Measurements from ENCODE around the gene HSD3B7.
A peak's percentile ranks its signal among the peaks of the same experiment; 100 is the strongest.

DNA sequence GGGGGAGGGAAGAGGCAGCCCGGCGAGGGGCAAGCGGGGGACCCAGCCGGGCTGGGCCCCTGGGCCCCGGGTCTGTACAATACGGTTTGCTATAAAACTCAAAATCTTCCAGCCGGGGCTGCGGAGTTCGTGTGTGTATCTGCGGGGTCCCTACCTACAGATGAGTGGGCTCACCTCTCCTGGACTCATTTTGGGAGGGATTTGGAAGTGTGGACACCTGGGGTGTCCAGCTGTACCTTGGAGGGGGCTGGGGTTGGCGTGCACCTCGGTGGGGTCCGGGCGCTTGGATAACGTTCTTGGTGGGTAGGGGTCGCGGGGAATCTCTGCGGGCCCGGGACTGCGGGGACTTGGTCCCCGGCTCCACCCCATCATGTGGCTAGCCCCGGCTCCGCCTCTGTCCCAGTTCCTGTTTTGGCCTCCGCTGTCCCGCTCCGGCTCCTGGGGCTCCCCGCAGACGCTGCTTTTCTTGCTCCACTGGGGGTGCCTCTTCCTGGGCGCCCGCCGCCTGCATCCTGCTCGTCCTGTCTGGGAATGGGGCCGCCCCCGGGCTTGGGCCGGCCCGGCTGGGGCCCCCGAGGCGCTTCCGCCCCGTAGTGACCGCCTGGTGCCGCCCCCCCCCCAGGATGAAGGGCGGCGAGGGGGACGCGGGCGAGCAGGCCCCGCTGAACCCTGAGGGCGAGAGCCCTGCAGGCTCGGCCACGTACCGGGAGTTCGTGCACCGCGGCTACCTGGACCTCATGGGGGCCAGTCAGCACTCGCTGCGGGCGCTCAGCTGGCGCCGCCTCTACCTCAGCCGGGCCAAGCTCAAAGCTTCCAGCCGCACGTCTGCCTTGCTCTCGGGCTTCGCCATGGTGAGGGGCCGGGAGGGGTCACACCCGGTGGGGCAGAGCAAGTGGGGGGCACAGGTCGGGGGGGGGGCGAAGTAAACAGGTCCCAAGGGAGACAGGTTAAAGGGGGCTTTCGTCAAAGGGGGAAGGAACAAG lies 36.0 kb upstream of the HSD3B7 start, which contains the start of gene ORAI3:
- TF ChIP-seq, protein P1, sequence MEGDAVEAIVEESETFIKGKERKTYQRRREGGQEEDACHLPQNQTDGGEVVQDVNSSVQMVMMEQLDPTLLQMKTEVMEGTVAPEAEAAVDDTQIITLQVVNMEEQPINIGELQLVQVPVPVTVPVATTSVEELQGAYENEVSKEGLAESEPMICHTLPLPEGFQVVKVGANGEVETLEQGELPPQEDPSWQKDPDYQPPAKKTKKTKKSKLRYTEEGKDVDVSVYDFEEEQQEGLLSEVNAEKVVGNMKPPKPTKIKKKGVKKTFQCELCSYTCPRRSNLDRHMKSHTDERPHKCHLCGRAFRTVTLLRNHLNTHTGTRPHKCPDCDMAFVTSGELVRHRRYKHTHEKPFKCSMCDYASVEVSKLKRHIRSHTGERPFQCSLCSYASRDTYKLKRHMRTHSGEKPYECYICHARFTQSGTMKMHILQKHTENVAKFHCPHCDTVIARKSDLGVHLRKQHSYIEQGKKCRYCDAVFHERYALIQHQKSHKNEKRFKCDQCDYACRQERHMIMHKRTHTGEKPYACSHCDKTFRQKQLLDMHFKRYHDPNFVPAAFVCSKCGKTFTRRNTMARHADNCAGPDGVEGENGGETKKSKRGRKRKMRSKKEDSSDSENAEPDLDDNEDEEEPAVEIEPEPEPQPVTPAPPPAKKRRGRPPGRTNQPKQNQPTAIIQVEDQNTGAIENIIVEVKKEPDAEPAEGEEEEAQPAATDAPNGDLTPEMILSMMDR (IDR thresholded peaks at IDR 0.05), result peak in 1 of 5 experiments; percentile 28
- peak; percentile 60 to 83 for TF ChIP-seq POLR2A (IDR thresholded peaks at IDR 0.05)
- peak in 1 of 2 donors; percentile 85 for TF ChIP-seq EP300 (IDR thresholded peaks at IDR 0.05)
